ENCODE data around the gene R3HCC1L. TPM values are rescaled to one million over a fixed set of nuclear protein-coding genes. Genes with fewer than 3 reads are reported as not detected.

The R3HCC1L gene
- 17.6 and 19.3 TPM in 2 replicates for total RNA-seq

DNA sequence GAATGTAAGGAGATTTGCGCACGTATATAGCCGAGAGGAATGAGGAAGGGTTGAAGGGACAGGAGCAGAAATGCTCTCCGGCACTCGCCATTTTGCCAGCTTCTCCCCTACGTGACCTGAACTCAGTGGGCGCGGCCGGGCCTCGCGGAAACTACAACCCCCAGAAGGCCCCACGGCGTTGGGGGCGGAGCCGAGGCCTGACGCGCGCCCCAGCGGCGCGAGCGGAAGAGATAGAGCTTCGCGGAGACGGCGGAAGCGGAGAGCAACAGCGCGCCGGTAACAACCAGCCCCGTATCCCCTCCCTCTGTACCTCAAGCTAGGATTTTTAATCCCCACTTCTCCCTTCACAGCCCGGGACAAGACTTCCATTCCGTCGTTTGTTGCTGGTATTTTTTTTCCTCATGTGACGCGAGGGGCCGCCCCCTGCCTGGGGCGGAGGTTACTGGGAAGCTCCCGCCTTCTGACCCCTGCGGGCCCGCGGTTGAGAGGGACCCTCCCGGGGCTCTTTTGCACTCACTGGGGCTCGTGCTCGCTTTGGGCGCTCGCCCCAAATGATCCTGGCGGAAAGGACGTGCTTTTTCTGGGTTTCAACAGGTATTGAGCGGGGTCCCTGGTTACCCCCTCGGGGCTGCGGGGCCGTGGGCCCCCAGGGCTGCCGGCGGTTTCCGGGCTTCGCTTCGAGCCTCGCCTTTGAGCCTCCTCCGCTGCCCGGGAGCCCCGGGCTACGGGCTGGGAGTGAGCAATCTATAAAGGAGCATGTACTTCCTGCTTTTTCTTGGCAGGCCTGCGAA is at the start of gene R3HCC1L:
R3HCC1L (plus strand) TSS at position 227 of the 791 bp plus-strand sequence. CDS start 73,458 bp downstream, outside the sequence.
- H3K4me3 Mint-ChIP-seq = peak within 1 kb of the TSS; percentile 94
- H3K36me3 Mint-ChIP-seq (ENCODE audit: low read depth) = peaks cover 19% of the 10 kb centered on the region
- intact Hi-C loops (cut with micrococcal nuclease) = loop anchor here (10.0 kb wide), 3 partner anchors 280 to 1600 kb away; partner anchors contain the start of genes COX15 and CUTC
- H3K27ac Mint-ChIP-seq = peak within 1 kb of the TSS; percentile 88
- H3K9me3 Mint-ChIP-seq = peaks cover 7% of the 10 kb centered on the region
- DNase-seq = peak; percentile 98
- H3K4me1 Mint-ChIP-seq = peaks cover 36% of the 10 kb centered on the region
- peaks cover 2% of the 10 kb centered on the region for H3K27me3 Mint-ChIP-seq

DNA sequence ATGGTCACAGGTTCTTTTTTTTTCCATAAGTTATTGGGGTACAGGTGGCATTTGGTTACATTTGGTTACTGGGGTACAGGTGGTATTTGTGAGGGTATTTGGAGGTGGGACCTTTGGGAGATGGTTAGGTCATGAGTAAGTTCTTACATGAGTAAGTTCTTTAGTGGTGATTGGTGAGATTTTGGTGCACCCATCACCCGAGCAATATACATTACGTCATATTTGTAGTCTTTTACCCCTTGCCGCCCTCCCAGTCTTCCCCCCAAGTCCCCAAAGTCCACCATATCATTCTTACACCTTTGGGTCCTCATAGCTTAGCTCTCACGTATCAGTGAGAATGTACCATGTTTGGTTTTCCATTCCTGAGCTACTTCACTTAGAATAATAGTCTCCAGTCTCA is 49.2 kb upstream of the R3HCC1L start:
- Mint-ChIP-seq H3K27ac (no peak overlapping the region), H3K27me3 (no peaks in the 10 kb centered on the region), H3K4me3 (no peak overlapping the region), H3K9me3 (no peaks in the 10 kb centered on the region), H3K36me3 (ENCODE audit: low read depth) (no peaks in the 10 kb centered on the region), H3K4me1 (no peaks in the 10 kb centered on the region)
- no peak for DNase-seq
- intact Hi-C loops (cut with micrococcal nuclease) = no loop called here

DNA sequence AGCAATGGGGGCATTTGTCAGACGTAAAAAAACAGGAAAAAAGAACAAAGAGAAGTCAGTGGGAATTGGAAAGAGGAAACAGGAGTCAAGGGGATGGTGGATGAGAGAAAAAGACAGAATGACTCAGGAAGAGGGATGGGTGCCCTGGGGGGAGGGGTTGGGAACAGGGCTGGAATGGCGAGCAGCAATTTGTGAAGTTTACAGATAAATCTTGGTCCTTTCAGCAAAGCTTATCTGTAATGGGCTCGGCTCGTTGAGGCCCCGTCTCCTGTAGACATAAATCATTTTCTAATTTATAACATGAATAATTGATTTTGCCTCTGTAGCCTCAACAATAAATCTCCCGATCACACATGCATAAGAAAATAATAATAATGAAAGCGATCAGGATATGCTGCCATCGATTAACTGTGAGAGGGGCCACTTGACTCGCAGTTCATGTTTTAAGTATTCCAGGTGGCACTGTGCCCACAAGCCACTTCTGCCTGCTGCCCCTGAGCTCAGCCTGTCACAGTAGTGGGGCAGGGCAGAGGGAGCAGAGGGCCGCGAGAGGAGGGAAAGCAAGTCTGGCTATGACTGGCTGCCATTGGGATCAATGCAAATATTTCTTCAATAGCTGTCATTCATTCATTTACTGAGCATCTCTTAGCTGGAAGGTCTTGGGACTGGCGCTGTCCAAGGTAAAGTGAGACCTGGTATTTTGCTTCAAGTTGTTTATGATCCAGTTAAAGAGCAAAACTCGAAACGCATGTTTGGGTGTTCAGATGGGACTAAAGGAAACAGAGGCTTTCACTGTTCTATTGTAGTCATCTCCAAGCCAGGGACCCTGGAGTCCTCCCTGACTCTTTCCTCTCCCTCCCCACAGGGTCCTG is 47.4 kb upstream of the R3HCC1L start:
- Mint-ChIP-seq H3K4me1 (no peaks in the 10 kb centered on the region), H3K27me3 (peaks cover 3% of the 10 kb centered on the region), H3K9me3 (no peaks in the 10 kb centered on the region), H3K4me3 (no peak overlapping the region), H3K36me3 (ENCODE audit: low read depth) (no peaks in the 10 kb centered on the region), H3K27ac (no peak overlapping the region)
- intact Hi-C loops (cut with micrococcal nuclease) = no loop called here
- no peak for DNase-seq

DNA sequence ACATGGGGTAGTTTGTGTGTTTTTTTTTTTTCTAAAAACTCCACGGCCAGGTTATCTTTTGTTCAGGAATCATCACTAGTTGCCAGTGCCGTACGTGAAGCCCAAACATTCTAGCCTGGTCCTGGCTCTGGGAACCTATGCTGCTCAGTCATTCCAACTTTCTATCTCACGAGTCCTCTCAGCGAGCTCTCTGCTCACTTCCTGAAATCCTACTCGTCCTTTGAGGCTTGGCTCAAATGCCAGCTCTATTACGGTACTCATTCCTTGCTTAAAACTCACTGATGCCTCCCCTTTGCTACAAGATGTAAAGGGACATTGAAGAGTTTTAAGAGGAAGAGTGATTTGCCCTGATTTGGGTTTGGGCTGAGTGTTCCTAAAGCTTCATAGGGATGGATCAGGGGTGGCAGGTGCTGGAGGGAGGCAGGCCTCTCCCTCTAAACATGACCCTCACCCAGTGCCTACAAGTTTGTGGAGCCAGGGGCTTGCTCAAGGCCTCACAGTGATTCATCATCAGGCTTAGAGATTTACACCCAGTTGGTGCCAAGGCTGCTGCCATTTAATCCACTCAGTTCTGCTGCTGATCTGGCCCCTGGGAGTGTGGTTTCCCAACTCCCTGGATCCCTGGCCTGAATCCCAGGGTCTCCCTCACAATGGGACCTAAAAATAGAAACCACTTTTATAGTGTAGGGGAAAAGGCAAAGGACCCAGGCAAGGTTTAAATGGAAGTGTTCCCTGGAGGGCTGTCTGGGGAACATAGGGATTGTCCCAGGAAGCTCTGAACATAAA is 46.1 kb upstream of the R3HCC1L start:
- no peaks in the 10 kb centered on the region for H3K4me1 Mint-ChIP-seq
- intact Hi-C loops (cut with micrococcal nuclease) = no loop called here
- DNase-seq = no peak
- no peaks in the 10 kb centered on the region for H3K9me3 Mint-ChIP-seq
- H3K27ac Mint-ChIP-seq = no peak overlapping the region
- peaks cover 8% of the 10 kb centered on the region for H3K27me3 Mint-ChIP-seq
- no peaks in the 10 kb centered on the region for H3K36me3 Mint-ChIP-seq (ENCODE audit: low read depth)
- H3K4me3 Mint-ChIP-seq = no peak overlapping the region

DNA sequence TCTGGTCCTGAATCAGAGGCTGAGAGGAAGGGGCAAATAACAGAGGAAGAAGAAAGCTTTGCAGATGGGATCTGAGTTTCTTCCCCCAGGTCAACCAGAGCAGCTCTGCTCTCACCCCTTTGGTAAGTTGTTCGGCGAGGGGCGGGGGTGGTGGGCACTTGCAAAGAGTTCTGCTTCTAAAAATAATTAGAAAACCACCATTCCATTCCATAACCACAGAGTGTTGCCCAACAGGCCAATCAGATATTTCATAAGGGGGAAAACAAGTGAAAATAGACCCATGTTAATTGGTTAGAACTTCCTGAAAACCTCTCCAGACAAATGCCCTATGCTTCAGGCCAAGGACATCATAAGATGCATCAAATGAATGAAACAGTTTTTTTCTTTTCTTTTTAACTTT is 43.6 kb upstream of the R3HCC1L start:
- Mint-ChIP-seq H3K4me1 (no peaks in the 10 kb centered on the region), H3K27me3 (peaks cover 9% of the 10 kb centered on the region), H3K36me3 (ENCODE audit: low read depth) (no peaks in the 10 kb centered on the region)

DNA sequence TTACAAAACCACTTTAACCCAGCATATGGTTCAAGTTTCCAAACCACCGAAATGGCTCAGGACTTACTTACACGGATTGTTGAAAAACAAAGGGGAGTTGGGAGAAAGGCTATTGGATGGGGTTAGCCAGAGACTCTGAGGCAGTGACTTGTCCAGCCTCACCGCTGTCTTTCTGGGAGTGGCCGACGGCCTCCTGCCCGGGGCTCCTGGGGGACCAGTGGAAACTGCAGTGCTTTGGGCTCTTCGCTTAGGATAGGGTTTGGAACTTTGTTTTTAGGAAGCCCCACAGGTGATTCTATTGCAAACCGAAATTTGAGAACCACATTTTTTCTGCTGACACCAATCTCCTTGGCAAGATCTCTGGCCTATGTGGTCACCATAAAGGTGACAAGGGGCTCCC is 38.1 kb upstream of the R3HCC1L start:
- DNase-seq = no peak
- peaks cover 10% of the 10 kb centered on the region for H3K27me3 Mint-ChIP-seq
- intact Hi-C loops (cut with micrococcal nuclease) = no loop called here
- H3K4me3 Mint-ChIP-seq = no peak overlapping the region
- no peaks in the 10 kb centered on the region for H3K36me3 Mint-ChIP-seq (ENCODE audit: low read depth)
- no peak overlapping the region for H3K27ac Mint-ChIP-seq
- no peaks in the 10 kb centered on the region for H3K9me3 Mint-ChIP-seq
- H3K4me1 Mint-ChIP-seq = no peaks in the 10 kb centered on the region

More for the DNA sequence above, 43.6 kb upstream of the R3HCC1L start:
- intact Hi-C loops (cut with micrococcal nuclease) = no loop called here
- H3K4me3 Mint-ChIP-seq = no peak overlapping the region
- no peak for DNase-seq
- no peaks in the 10 kb centered on the region for H3K9me3 Mint-ChIP-seq
- no peak overlapping the region for H3K27ac Mint-ChIP-seq

DNA sequence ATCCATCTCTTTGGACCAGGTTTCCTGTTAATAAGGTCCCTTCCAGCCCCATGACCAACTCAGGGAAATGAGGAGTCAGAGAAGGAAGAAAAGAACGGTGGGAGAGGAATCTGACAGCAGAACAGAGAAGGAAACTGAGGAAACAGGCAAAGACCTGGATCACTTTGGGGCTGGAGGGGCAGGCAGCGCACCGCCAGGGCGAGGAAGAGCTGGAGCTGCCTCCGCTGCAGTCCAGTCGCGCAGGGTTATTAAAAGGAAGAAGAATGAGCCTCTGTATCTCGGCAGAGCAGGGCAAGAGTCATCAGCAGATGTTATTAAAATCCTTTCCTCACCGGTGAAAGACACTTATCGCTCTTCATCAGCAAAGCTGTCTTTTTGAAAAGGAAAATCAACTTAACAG is 37.7 kb upstream of the R3HCC1L start:
- Mint-ChIP-seq H3K4me1 (no peaks in the 10 kb centered on the region), H3K4me3 (no peak overlapping the region), H3K27me3 (peaks cover 8% of the 10 kb centered on the region), H3K9me3 (no peaks in the 10 kb centered on the region), H3K27ac (no peak overlapping the region), H3K36me3 (ENCODE audit: low read depth) (no peaks in the 10 kb centered on the region)
- DNase-seq = no peak
- intact Hi-C loops (cut with micrococcal nuclease) = no loop called here

DNA sequence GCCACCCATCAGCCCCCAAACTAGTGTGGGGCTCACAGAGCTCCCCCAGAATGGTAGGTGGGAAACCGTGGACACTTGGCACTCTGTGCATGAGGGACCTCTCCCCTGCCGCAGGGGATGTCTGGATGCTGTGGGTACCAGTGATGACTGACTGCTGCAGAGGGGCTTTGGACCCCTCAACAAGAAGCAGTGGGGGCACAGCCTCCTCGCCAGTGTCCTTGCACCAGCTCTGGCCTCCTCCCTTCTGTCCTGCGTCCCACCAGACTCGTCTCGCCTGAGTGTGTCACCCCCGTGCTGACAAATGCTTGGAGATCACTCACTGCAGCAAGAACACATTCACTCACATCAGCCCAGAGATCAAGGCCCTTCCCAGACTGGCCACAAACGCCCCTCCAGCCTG is 37.3 kb upstream of the R3HCC1L start:
- Mint-ChIP-seq H3K36me3 (ENCODE audit: low read depth) (no peaks in the 10 kb centered on the region), H3K4me3 (no peak overlapping the region), H3K9me3 (no peaks in the 10 kb centered on the region), H3K27me3 (peaks cover 8% of the 10 kb centered on the region), H3K27ac (no peak overlapping the region), H3K4me1 (no peaks in the 10 kb centered on the region)
- no peak for DNase-seq
- intact Hi-C loops (cut with micrococcal nuclease) = no loop called here

DNA sequence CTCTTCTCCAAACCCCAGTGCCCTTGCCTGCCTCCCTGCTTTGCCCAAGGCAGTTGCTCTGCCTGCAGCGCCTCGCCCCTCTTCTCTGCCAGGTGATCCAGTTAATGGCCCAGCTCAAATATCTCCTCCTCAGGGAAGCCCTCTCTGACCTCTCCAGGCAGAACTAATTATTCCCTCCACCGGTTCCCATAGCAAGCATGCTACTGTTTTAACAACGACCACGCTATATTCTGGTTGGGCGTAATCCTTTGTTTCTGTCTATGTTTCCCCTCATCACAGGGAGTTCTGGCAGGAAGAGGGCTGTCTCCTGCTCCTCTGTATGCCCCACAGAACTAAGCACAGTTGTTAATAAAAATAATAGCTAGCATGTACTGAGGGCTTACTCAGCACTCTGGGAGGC is 36.8 kb upstream of the R3HCC1L start:
- H3K4me1 Mint-ChIP-seq = no peaks in the 10 kb centered on the region
- no peak for DNase-seq
- H3K9me3 Mint-ChIP-seq = no peaks in the 10 kb centered on the region
- no peak overlapping the region for H3K27ac Mint-ChIP-seq
- intact Hi-C loops (cut with micrococcal nuclease) = no loop called here
- H3K27me3 Mint-ChIP-seq = peaks cover 8% of the 10 kb centered on the region
- H3K4me3 Mint-ChIP-seq = no peak overlapping the region
- H3K36me3 Mint-ChIP-seq (ENCODE audit: low read depth) = no peaks in the 10 kb centered on the region

DNA sequence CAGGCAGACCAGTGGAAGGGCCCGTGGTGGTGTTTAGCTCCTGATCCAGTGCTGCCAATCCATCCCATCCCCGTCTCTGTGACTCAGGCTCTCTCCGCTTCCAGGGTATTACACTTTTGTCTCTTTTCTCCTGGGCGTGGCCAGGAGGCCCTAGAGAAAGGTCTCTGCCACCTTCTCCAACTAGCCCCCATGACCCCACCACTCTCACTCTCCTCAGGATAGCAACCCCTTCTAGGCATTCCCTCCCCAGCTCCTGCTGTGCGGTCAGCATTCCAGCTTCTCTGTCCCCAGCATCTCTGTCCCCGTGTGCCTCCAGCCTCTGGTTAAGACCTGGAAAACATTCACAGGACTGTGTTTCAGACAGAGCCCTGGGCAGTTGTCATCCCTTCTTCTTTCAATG is 36.2 kb upstream of the R3HCC1L start:
- Mint-ChIP-seq H3K4me3 (no peak overlapping the region), H3K27ac (no peak overlapping the region), H3K4me1 (no peaks in the 10 kb centered on the region), H3K27me3 (peaks cover 5% of the 10 kb centered on the region), H3K9me3 (no peaks in the 10 kb centered on the region), H3K36me3 (ENCODE audit: low read depth) (no peaks in the 10 kb centered on the region)
- DNase-seq = no peak
- intact Hi-C loops (cut with micrococcal nuclease) = no loop called here

DNA sequence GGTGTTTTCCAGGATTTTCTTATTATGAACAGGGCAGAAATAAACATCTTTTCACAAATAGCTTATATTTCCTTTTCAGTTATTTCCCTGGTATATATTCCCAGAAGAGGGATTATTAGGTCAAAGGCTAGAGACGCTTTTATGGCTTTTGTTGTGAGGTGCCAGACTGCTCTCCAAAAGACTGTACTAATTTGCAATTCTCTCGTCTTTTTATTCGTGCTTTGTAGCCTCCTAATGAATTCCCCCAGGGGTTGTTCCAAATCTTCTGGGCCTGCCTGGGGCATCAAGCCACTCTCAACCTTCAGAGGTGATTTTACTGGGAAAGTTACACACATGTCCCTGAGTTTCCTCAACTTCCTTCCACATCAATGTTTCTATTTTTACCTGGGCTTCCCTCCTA is 34.0 kb upstream of the R3HCC1L start:
- no peaks in the 10 kb centered on the region for H3K36me3 Mint-ChIP-seq (ENCODE audit: low read depth)
- H3K4me3 Mint-ChIP-seq = no peak overlapping the region
- no peaks in the 10 kb centered on the region for H3K9me3 Mint-ChIP-seq
- peaks cover 10% of the 10 kb centered on the region for H3K27me3 Mint-ChIP-seq
- H3K27ac Mint-ChIP-seq = no peak overlapping the region
- no peak for DNase-seq
- intact Hi-C loops (cut with micrococcal nuclease) = no loop called here
- no peaks in the 10 kb centered on the region for H3K4me1 Mint-ChIP-seq

DNA sequence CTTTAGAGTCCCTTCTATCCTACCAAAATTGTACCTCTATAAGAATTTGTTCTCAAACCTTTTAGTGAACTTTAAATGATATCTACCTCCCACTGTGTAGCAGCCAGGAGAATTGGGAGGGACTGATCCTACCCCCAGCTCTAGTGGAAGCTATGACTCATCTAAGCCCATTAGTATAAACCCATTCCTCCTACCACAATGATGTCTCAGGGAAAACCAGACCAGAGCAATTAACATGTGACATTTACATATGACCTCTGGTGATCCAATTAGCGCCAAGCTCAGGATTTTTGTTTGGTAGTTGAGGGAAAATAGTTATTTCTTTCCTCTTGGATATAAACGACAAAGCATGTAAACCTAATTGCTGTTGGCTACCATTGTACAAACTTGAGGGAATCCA is 33.1 kb upstream of the R3HCC1L start:
- Mint-ChIP-seq H3K4me1 (no peaks in the 10 kb centered on the region), H3K27ac (no peak overlapping the region), H3K9me3 (no peaks in the 10 kb centered on the region), H3K27me3 (peaks cover 11% of the 10 kb centered on the region), H3K4me3 (no peak overlapping the region), H3K36me3 (ENCODE audit: low read depth) (no peaks in the 10 kb centered on the region)
- intact Hi-C loops (cut with micrococcal nuclease) = no loop called here
- DNase-seq = no peak

DNA sequence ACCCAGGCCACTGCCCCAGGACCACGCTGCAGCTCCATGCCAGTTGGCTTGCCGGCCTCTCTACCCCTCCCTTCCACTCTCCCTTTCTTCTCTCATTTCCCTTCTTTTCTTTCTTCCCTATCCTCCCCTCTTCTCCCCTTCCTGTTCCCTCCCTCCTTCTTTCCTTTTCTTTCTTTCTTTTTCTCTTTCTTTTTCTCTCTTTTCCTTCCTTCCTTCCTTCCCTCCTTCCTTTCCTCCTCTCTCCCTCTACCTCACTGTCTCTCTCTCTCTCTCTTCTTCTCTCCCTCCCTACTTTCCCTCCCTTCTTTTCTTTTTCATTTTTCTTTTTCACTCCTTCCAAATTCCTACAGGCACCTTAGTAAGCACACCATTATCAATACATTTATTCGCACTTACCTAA is 30.3 kb upstream of the R3HCC1L start:
- intact Hi-C loops (cut with micrococcal nuclease) = no loop called here
- H3K4me1 Mint-ChIP-seq = no peaks in the 10 kb centered on the region
- H3K27ac Mint-ChIP-seq = no peak overlapping the region
- H3K9me3 Mint-ChIP-seq = no peaks in the 10 kb centered on the region
- H3K4me3 Mint-ChIP-seq = no peak overlapping the region
- no peak for DNase-seq
- H3K36me3 Mint-ChIP-seq (ENCODE audit: low read depth) = no peaks in the 10 kb centered on the region
- H3K27me3 Mint-ChIP-seq = peaks cover 17% of the 10 kb centered on the region

DNA sequence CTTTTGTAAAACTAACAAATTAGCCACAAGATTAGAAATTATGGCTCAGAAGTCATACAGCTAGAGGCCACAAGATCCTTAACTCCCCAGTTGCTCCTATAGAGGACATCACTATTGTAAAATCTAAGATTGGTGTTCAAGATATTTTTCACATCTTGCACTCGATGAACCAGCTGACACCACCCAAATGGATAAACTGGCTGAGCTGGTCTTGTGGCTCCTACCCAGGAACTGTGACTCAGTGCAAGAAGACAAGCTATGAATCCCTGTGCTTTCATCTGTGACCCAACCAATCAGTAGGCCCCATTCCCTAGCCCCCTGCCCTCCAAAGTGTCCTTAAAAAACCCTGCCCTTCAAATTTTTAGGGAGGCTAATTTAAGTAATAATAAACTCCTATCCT is 27.9 kb upstream of the R3HCC1L start:
- Mint-ChIP-seq H3K36me3 (ENCODE audit: low read depth) (no peaks in the 10 kb centered on the region), H3K4me1 (no peaks in the 10 kb centered on the region), H3K9me3 (no peaks in the 10 kb centered on the region), H3K27me3 (peaks cover 23% of the 10 kb centered on the region), H3K27ac (no peak overlapping the region), H3K4me3 (no peak overlapping the region)
- intact Hi-C loops (cut with micrococcal nuclease) = no loop called here
- DNase-seq = no peak

Data from activated CD4-positive, alpha-beta T cell treated with anti-CD3 and anti-CD28 coated beads, Interleukin-2, amount 10 ng/mL, durations not matched to agents 24 days and 14 days (primary cell).